OCI-LY1 (cell line): ENCODE results near the gene AHDC1.

Experiments used
- CTCF ChIP-seq: fragments of 200-600 bp; sonication (generic), shearing (Covaris generic); IDR thresholded peaks from 2 replicates; pipeline ENCODE4 v1.5.1; 2017; ENCODE audit warnings: mild to moderate bottlenecking, antibody characterized with exemption, low read length, moderate library complexity, mixed read lengths
- EZH2 ChIP-seq: fragments of 200-600 bp; sonication (generic), shearing (Covaris generic); IDR thresholded peaks from 2 replicates; pipeline ENCODE4 v1.8.0; 2017; ENCODE audit warnings: borderline replicate concordance, mixed run types, mild to moderate bottlenecking, antibody characterized with exemption, low read length, moderate library complexity, mixed read lengths

DNA sequence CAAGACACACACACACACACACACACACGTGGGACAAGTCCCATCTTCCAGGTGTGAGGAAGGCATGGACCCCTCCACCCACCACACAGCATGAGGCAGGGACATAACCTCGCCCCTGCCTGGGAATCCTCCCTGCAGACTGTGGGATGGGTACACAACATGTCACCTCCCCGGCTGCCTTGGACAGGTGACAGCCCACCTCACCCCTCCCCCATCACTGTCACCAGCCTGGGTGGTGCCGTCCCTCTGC lies 40.7 kb downstream of the AHDC1 start:
- TF ChIP-seq CTCF: no peak
- no peak for TF ChIP-seq EZH2
